Measurements from ENCODE around the gene TAGLN2. TPM values are rescaled to one million over a fixed set of nuclear protein-coding genes. Genes with fewer than 3 reads are reported as not detected.
A peak's percentile ranks its signal among the peaks of the same experiment; 100 is the strongest.

The TAGLN2 gene
- total and polyA plus RNA-seq, 9 of the 15 experiments (the other 6 are each of a cell fraction or from before 2014, with no cell fraction given) = 192 to 683 (median 455) TPM

- 3% methylated on average over 26 of the region's 58 CpGs for WGBS (ENCODE audit: insufficient coverage, low coverage, missing lambda C conversion rate)
- FAIRE-seq = peak; percentile 79
- peaks cover 0 to 38% of the 10 kb centered on the region in 2 experiments; a peak in 4 of 5 replicates for H3K27me3 ChIP-seq (ENCODE audit: control insufficient read depth in 2 of 2, insufficient read depth in 2 of 2, low read length in 2 of 2)
- TF ChIP-seq KDM4B (IDR thresholded peaks at IDR 0.05; ENCODE audit: borderline replicate concordance in 2 of 2, low read depth in 1 of 2) (no peak), ZNF41 (CRISPR knock-in tag; conservative IDR thresholded peaks at IDR 0.05) (no peak), ZNF609 (CRISPR knock-in tag; IDR thresholded peaks at IDR 0.05; ENCODE audit: borderline replicate concordance) (no peak), NCOA2 (IDR thresholded peaks at IDR 0.05; ENCODE audit: partially characterized antibody in 2 of 2) (no peak), DEAF1 (CRISPR knock-in tag; IDR thresholded peaks at IDR 0.05) (peak; percentile 19; the same call in 1 of the 2 replicates), FOXM1 (IDR thresholded peaks at IDR 0.05; ENCODE audit: low read depth) (no peak), FOXM1 (CRISPR knock-in tag; IDR thresholded peaks at IDR 0.05; ENCODE audit: low read depth) (no peak), STAG1 (CRISPR knock-in tag; IDR thresholded peaks at IDR 0.05; ENCODE audit: borderline replicate concordance) (peak; percentile 26; the same call in 1 of the 2 replicates), RBM14 (IDR thresholded peaks at IDR 0.05; ENCODE audit: borderline replicate concordance, insufficient read depth, low read depth, low read length) (0 out of 2 replicates have a peak, but pooled peaks have one; percentile 77), RUNX1 (IDR thresholded peaks at IDR 0.05; ENCODE audit: low read depth) (no peak), RBM17 (IDR thresholded peaks at IDR 0.05; ENCODE audit: borderline replicate concordance, low read depth, low read length) (no peak), NBN (IDR thresholded peaks at IDR 0.05; ENCODE audit: low read depth) (no peak), TBL1XR1 (IDR thresholded peaks at IDR 0.05; ENCODE audit: low read length in 2 of 2) (no peak), ZNF239 (CRISPR knock-in tag; IDR thresholded peaks at IDR 0.05) (no peak), GATAD2B (IDR thresholded peaks at IDR 0.05; ENCODE audit: borderline replicate concordance) (no peak)
Measured at GRCh38 chr1:159945483-159946241, 20.4 kb upstream of the TAGLN2 start, which contains the start of gene IGSF9. Gene IGSF9 (minus strand): TSS chr1:159945613. CDS start chr1:159943454, 2,159 bp downstream.

More at GRCh38 chr1:159945483-159946241, 20.4 kb upstream of the TAGLN2 start, which contains the start of gene IGSF9:
- Histone ChIP-seq H3K36me3 (ENCODE audit: control insufficient read depth, insufficient read depth, low read length) (no peaks in the 10 kb centered on the region), H3K9me3 (replicated peaks; ENCODE audit: control insufficient read depth, insufficient read depth, low read depth, low read length) (no peaks in the 10 kb centered on the region), H2AFZ (ENCODE audit: low read depth, low read length) (peak within 1 kb of the TSS; percentile 96), H3K9me1 (ENCODE audit: control insufficient read depth, insufficient read depth, low read length) (no peaks in the 10 kb centered on the region), H3K4me3 (peak within 1 kb of the TSS; percentile 36), H4K20me1 (replicated peaks; ENCODE audit: control insufficient read depth, insufficient read depth, low read length) (0 out of 2 replicates have a peak, but pooled peaks cover 3% of the 10 kb centered on the region), H3K79me2 (ENCODE audit: control insufficient read depth, insufficient read depth, low read length) (no peaks in the 10 kb centered on the region), H3K4me2 (ENCODE audit: insufficient read depth, low read length) (peak within 1 kb of the TSS; percentile 68), H3K27ac (ENCODE audit: extremely low read depth, low read depth, low read length) (no peak within 1 kb of the TSS), H3K9ac (ENCODE audit: insufficient read depth in 1 of 2, low read depth in 2 of 2, low read length in 2 of 2) (peak within 1 kb of the TSS; percentile 21 to 93; a peak in 3 of 4 replicates), H3K4me1 (replicated peaks in 1 of 2; ENCODE audit: control insufficient read depth in 2 of 2, insufficient read depth in 2 of 2, low read length in 2 of 2) (peaks cover 5 to 13% of the 10 kb centered on the region in 2 experiments; a peak in 3 of 5 replicates)
- ChIA-PET CTCF (ENCODE audit: low intra/inter-chr PET ratio) (interaction anchor here (0.7 to 1.3 kb wide), 3 partner anchors 54 to 165 kb away, joined by 3 to 5 read pairs (median 3); partner anchors contain the start of gene DUSP23), POLR2A (interaction anchor here (0.5 to 1.4 kb wide), 4 partner anchors 10 to 260 kb away, joined by 3 to 5 read pairs (median 4); no protein-coding TSS in a partner anchor)
- BruUV-seq (replicated peaks) = no TSS peak
- ATAC-seq = peak; percentile 98
- in situ Hi-C loops (cut with MboI) = no loop called here
- intact Hi-C loops (cut with micrococcal nuclease) = loop anchor here (5.0 kb wide), 1 partner anchor 163 kb away; the partner anchor contains the start of gene DUSP23
- peak; percentile 89 to 90 (median 89) for DNase-seq (ENCODE audit: extremely low read depth in 1 of 4, low spot score in 3 of 4)
